Measurements from ENCODE around the gene GATD1.

The GATD1 gene

GRCh38 chr11:801097-801780, 24.0 kb upstream of the GATD1 start:
- Histone ChIP-seq H3K4me3 (ENCODE audit: low read length in 2 of 2) (no peak overlapping the region), H3K9ac (ENCODE audit: low read length in 2 of 2) (no peak overlapping the region), H3K9me3 (ENCODE audit: control insufficient read depth in 2 of 2, low read length in 2 of 2) (no peaks in the 10 kb centered on the region), H3K4me1 (ENCODE audit: control insufficient read depth, insufficient read depth, low read length) (peaks cover 34% of the 10 kb centered on the region), H3K27me3 (ENCODE audit: control insufficient read depth in 1 of 2, insufficient read depth in 2 of 2, low read length in 2 of 2) (no peaks in the 10 kb centered on the region), H3K27ac (ENCODE audit: low read length) (no peak overlapping the region), H3K36me3 (ENCODE audit: control insufficient read depth in 2 of 2, insufficient read depth in 2 of 2, low read length in 2 of 2) (peaks cover 0 to 2% of the 10 kb centered on the region in 2 donors)

GRCh38 chr11:800473-800872, 23.2 kb upstream of the GATD1 start:
- Histone ChIP-seq H3K27me3 (ENCODE audit: control insufficient read depth in 1 of 2, insufficient read depth in 2 of 2, low read length in 2 of 2) (no peaks in the 10 kb centered on the region), H3K36me3 (ENCODE audit: control insufficient read depth in 2 of 2, insufficient read depth in 2 of 2, low read length in 2 of 2) (peaks cover 0 to 2% of the 10 kb centered on the region in 2 donors)

GRCh38 chr11:799641-800316, 22.5 kb upstream of the GATD1 start:
- Histone ChIP-seq H3K36me3 (ENCODE audit: control insufficient read depth in 2 of 2, insufficient read depth in 2 of 2, low read length in 2 of 2) (peaks cover 0 to 2% of the 10 kb centered on the region in 2 donors), H3K9me3 (ENCODE audit: control insufficient read depth in 2 of 2, low read length in 2 of 2) (no peaks in the 10 kb centered on the region), H3K9ac (ENCODE audit: low read length in 2 of 2) (no peak overlapping the region), H3K27me3 (ENCODE audit: control insufficient read depth in 1 of 2, insufficient read depth in 2 of 2, low read length in 2 of 2) (no peaks in the 10 kb centered on the region), H3K27ac (ENCODE audit: low read length) (no peak overlapping the region), H3K4me1 (ENCODE audit: control insufficient read depth, insufficient read depth, low read length) (peaks cover 42% of the 10 kb centered on the region), H3K4me3 (ENCODE audit: low read length in 2 of 2) (no peak overlapping the region)

More at GRCh38 chr11:800473-800872, 23.2 kb upstream of the GATD1 start:
- Histone ChIP-seq H3K4me3 (ENCODE audit: low read length in 2 of 2) (no peak overlapping the region), H3K4me1 (ENCODE audit: control insufficient read depth, insufficient read depth, low read length) (peaks cover 40% of the 10 kb centered on the region), H3K9ac (ENCODE audit: low read length in 2 of 2) (no peak overlapping the region), H3K27ac (ENCODE audit: low read length) (no peak overlapping the region), H3K9me3 (ENCODE audit: control insufficient read depth in 2 of 2, low read length in 2 of 2) (no peaks in the 10 kb centered on the region)

DNA sequence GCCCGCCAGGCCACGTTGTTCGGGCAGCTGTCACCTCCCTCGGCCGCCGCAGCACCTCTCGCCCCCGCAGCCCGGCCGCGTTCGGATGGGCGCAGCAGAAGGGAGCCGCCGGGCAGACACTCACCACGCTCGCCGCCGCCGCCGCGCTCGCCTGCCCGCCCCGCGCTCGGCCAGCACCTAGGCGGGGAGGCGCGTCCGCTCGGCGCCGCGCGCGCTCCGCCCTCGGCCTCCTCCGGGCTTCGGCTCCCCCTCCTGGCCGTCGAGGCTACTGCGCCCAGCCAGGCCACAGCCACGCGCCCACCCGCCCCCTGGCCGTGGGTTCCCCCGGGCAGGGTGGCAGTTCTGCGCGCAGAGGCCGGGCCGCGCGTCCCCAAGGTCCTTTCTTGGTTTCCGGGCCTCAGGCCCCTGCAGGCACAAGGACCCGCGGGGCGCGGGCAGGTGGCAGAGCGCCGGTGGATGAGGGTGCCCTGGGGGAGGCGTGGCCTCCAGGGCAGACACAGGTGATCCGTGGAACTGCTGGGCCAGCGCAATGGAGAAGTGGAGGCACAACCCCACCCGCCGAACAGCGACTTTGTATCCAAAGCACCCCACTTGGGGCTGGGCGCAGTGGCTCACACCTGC, 20.9 kb upstream of the GATD1 start, which contains the start of gene SLC25A22:
Gene SLC25A22, minus strand, starts transcription at position 189 of the 621 bp plus-strand sequence. CDS start 3,275 bp downstream, outside the sequence.
- no peaks in the 10 kb centered on the region for H3K9me3 ChIP-seq (ENCODE audit: control insufficient read depth in 2 of 2, low read length in 2 of 2)
- H3K9ac ChIP-seq (ENCODE audit: low read length in 2 of 2), result peak within 1 kb of the TSS; percentile 49 to 58
- H3K27ac ChIP-seq (ENCODE audit: low read length), result peak within 1 kb of the TSS; percentile 82
- H3K4me1 ChIP-seq (ENCODE audit: control insufficient read depth, insufficient read depth, low read length), result peaks cover 33% of the 10 kb centered on the region
- H3K4me3 ChIP-seq (ENCODE audit: low read length in 2 of 2), result peak within 1 kb of the TSS; percentile 81 to 85
- H3K36me3 ChIP-seq (ENCODE audit: control insufficient read depth in 2 of 2, insufficient read depth in 2 of 2, low read length in 2 of 2), result peaks cover 0 to 2% of the 10 kb centered on the region in 2 donors
- H3K27me3 ChIP-seq (ENCODE audit: control insufficient read depth in 1 of 2, insufficient read depth in 2 of 2, low read length in 2 of 2), result no peaks in the 10 kb centered on the region

DNA sequence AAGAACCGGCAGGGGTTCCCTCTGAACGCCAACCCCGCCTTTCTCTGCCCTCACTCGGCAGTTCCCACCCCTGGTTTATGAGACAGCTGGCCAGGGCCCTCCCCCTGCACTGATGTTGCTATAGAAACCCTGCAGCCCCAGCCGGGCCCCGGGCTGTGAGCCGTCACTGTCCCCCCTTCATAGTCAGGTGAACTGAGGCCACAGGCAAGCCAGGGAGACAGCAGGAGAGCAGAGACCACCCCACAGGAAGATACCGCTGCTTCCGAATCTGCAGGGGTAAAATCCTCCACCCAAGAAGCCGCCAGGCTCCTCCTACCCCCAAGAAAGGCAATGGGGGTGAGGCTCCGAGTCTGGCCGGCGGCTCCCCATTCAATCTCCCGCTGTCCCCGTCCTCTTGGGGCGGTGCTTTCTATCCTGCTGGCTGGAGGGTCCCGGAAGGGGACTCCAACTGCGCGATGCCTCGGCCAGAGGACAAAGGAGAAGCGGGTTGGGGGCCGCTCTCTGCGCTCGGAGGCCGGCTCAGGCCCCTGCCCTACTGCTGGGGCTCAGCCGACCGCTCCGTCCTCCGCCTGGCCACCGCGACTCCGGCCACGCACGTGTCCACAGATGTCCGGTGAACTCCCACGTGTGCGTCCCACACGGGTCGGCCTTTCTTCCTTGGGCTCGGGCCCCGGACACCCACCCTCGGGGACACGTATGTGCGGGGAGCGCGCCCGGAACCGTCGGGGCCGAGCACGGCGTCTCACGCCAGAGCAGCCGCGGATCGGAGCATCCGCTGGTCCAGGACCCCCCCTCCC, 20.2 kb upstream of the GATD1 start:
- Histone ChIP-seq H3K9ac (ENCODE audit: low read length in 2 of 2) (peak overlapping the region; percentile 49 to 58), H3K9me3 (ENCODE audit: control insufficient read depth in 2 of 2, low read length in 2 of 2) (no peaks in the 10 kb centered on the region), H3K4me1 (ENCODE audit: control insufficient read depth, insufficient read depth, low read length) (peaks cover 33% of the 10 kb centered on the region), H3K4me3 (ENCODE audit: low read length in 2 of 2) (peak overlapping the region; percentile 81 to 85), H3K27me3 (ENCODE audit: control insufficient read depth in 1 of 2, insufficient read depth in 2 of 2, low read length in 2 of 2) (no peaks in the 10 kb centered on the region), H3K36me3 (ENCODE audit: control insufficient read depth in 2 of 2, insufficient read depth in 2 of 2, low read length in 2 of 2) (peaks cover 0 to 2% of the 10 kb centered on the region in 2 donors), H3K27ac (ENCODE audit: low read length) (peak overlapping the region; percentile 82)

- peak overlapping the region; percentile 82 for H3K27ac ChIP-seq (ENCODE audit: low read length)
- H3K36me3 ChIP-seq (ENCODE audit: control insufficient read depth in 2 of 2, insufficient read depth in 2 of 2, low read length in 2 of 2), result peaks cover 0 to 2% of the 10 kb centered on the region in 2 donors
Measured at GRCh38 chr11:796565-797295, 19.4 kb upstream of the GATD1 start.

GRCh38 chr11:795634-796564, 18.6 kb upstream of the GATD1 start:
- Histone ChIP-seq H3K9me3 (ENCODE audit: control insufficient read depth in 2 of 2, low read length in 2 of 2) (no peaks in the 10 kb centered on the region), H3K27me3 (ENCODE audit: control insufficient read depth in 1 of 2, insufficient read depth in 2 of 2, low read length in 2 of 2) (peaks cover 3 to 4% of the 10 kb centered on the region in 2 donors), H3K4me3 (ENCODE audit: low read length in 2 of 2) (peak overlapping the region; percentile 81 to 85), H3K27ac (ENCODE audit: low read length) (peak overlapping the region; percentile 82), H3K36me3 (ENCODE audit: control insufficient read depth in 2 of 2, insufficient read depth in 2 of 2, low read length in 2 of 2) (no peaks in the 10 kb centered on the region), H3K4me1 (ENCODE audit: control insufficient read depth, insufficient read depth, low read length) (peaks cover 33% of the 10 kb centered on the region), H3K9ac (ENCODE audit: low read length in 2 of 2) (peak overlapping the region; percentile 68 to 79)

More at GRCh38 chr11:796565-797295, 19.4 kb upstream of the GATD1 start:
- Histone ChIP-seq H3K4me3 (ENCODE audit: low read length in 2 of 2) (peak overlapping the region; percentile 81 to 85), H3K9ac (ENCODE audit: low read length in 2 of 2) (peak overlapping the region; percentile 49 to 68), H3K4me1 (ENCODE audit: control insufficient read depth, insufficient read depth, low read length) (peaks cover 33% of the 10 kb centered on the region), H3K9me3 (ENCODE audit: control insufficient read depth in 2 of 2, low read length in 2 of 2) (no peaks in the 10 kb centered on the region), H3K27me3 (ENCODE audit: control insufficient read depth in 1 of 2, insufficient read depth in 2 of 2, low read length in 2 of 2) (no peaks in the 10 kb centered on the region)

DNA sequence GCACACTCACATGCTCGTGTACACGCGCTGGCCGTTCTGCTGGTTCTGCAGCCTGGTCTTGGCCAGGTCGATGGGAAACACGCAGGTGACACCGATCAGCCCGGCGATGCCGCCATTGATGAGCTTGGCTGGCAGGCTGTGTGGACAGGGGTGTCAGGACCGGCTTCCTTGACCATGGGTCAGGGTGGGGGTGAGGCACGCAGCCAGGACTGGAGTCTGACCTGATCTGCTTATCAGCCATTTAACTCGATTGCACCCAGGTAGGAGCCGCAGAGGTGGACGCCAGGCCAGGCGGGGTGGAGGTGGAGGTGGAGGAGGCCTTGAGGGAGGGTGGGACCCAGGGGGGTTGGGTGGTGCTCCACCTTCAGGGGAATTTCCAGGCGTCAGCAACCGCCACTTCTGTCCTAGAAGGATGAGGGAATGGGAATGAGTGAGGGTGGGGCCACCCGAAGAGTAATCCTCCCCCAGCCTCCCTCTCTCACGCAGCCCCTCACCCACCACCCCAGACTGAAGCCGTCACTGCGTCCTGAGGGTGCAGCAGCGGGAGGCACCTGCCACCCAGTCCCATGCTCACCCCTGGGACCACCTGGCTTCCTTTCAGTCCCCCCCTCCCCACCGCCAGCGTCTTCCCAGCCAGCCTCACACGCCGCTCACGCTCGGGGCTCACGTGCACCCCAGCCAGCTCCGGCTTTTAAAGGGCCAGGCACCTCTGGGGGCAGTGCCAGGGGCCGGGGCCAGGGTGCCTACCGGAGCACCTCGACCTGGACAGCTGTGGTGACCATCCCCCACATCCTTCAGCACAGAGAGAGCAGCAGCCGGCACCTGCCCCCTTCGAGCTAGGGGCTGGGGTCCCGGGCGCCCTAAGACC, 17.7 kb upstream of the GATD1 start:
- Histone ChIP-seq H3K9ac (ENCODE audit: low read length in 2 of 2) (peak overlapping the region in 1 of 2 donors; percentile 79), H3K9me3 (ENCODE audit: control insufficient read depth in 2 of 2, low read length in 2 of 2) (no peaks in the 10 kb centered on the region), H3K36me3 (ENCODE audit: control insufficient read depth in 2 of 2, insufficient read depth in 2 of 2, low read length in 2 of 2) (no peaks in the 10 kb centered on the region), H3K27me3 (ENCODE audit: control insufficient read depth in 1 of 2, insufficient read depth in 2 of 2, low read length in 2 of 2) (peaks cover 6 to 7% of the 10 kb centered on the region in 2 donors), H3K4me1 (ENCODE audit: control insufficient read depth, insufficient read depth, low read length) (peaks cover 33% of the 10 kb centered on the region), H3K4me3 (ENCODE audit: low read length in 2 of 2) (peak overlapping the region; percentile 81 to 85), H3K27ac (ENCODE audit: low read length) (no peak overlapping the region)

Data from stomach smooth muscle (tissue), 2 donors.